Skeletal muscle satellite cell (primary cell): ENCODE measurements around the gene TBC1D20.

ENCODE experiments used
- H3K27me3 ChIP-seq: 2 replicates; pipeline ENCODE4 v1.7.0; 2013; ENCODE audit warnings: low read length; ENCODE audit not compliant: control insufficient read depth, insufficient read depth
- H3K36me3 ChIP-seq: 2 replicates; pipeline ENCODE4 v1.7.0; 2013; ENCODE audit warnings: mild to moderate bottlenecking, control low read depth, low read length; ENCODE audit not compliant: insufficient read depth
- H3K4me1 ChIP-seq: 2 replicates; pipeline ENCODE4 v1.7.0; 2013; ENCODE audit warnings: low read length; ENCODE audit not compliant: control insufficient read depth, insufficient read depth
- H3K4me2 ChIP-seq: 2 replicates; pipeline ENCODE4 v1.7.0; 2013; ENCODE audit warnings: mild to moderate bottlenecking, low read length
- H3K4me3 ChIP-seq: 2 replicates; pipeline ENCODE4 v1.7.0; 2013; ENCODE audit warnings: low read length
- H3K9ac ChIP-seq: 2 replicates; pipeline ENCODE4 v1.7.0; 2013; ENCODE audit warnings: mild to moderate bottlenecking, low read depth, low read length, moderate library complexity
- H3K9me3 ChIP-seq: replicated peaks from 2 replicates; pipeline ENCODE4 v1.7.0; 2013; ENCODE audit warnings: mild to moderate bottlenecking, control low read depth, low read length

Gene TBC1D20

DNA sequence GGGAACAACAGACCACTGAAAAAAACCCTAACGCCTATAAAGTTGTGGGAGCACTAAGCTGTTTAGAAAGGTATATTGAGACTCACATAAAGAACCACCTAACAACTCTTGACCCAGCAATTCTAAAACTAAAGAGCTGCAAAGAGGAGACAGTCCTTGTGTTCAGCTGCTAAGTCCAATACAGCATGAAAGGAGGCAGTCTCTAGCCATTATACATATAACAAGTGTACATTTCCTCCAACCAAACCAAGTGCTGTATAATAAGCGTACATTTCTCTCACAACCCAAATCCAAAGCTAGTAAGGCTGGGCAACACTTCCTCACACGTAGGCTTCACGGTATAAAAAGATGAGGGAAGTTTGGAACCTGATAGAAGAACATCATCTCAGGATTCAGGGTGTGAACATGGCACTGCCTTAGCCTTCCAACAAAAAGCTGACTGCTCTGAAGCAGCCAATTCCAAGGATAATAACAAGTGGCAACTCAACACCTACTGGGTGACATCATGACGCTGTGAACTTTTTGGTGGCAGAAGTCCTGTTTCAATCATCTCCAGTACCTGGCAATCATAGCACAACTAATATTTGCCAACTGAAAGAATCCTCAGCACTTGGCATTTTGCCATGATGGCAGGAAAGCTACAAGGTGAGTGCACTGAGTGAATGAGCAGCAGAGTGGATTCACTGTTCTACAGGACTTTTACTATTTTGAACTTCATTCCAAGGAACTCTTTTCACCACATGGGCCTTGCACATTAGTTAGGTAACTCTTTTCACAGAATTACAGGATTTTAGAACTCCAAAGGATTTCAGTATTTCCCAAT, 16.6 kb downstream of the TBC1D20 start:
- H3K36me3 ChIP-seq, result peaks cover 48% of the 10 kb centered on the region
- H3K4me1 ChIP-seq, result peaks cover 14% of the 10 kb centered on the region
- H3K9ac ChIP-seq, result no peak overlapping the region
- H3K4me3 ChIP-seq, result no peak overlapping the region
- H3K9me3 ChIP-seq, result no peaks in the 10 kb centered on the region
- H3K4me2 ChIP-seq, result no peak overlapping the region
- no peaks in the 10 kb centered on the region for H3K27me3 ChIP-seq

DNA sequence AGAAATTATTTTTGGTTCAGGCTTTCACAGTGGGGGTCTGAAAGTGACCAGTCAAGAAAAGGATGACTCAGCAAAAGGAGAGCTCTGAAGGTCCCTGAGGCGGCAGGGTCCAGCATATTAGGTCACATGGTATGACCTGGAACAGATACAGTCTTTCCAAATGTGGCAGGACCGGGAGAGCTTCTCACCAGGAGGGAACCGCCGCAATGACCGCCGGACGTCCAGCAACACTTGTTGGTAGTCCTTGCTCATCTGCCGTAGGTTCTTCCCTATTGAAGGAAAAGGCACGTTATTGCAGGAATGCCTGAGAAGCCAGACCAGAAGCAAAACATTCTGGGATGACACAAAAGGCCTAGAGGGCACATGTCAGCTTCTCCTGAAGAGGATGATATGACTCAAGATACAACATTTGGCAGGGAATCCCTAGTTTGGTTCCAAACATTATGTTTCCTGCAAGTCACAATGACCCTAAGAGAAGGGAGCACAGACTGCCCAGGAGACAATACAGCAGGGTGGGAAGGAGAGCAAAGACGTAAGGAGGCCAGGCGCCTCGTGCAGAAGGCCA, 17.4 kb downstream of the TBC1D20 start:
- Histone ChIP-seq H3K4me2 (peak overlapping the region; percentile 15), H3K27me3 (no peaks in the 10 kb centered on the region), H3K9me3 (no peaks in the 10 kb centered on the region), H3K9ac (peak overlapping the region; percentile 7), H3K4me1 (peaks cover 14% of the 10 kb centered on the region), H3K4me3 (no peak overlapping the region), H3K36me3 (peaks cover 54% of the 10 kb centered on the region)

DNA sequence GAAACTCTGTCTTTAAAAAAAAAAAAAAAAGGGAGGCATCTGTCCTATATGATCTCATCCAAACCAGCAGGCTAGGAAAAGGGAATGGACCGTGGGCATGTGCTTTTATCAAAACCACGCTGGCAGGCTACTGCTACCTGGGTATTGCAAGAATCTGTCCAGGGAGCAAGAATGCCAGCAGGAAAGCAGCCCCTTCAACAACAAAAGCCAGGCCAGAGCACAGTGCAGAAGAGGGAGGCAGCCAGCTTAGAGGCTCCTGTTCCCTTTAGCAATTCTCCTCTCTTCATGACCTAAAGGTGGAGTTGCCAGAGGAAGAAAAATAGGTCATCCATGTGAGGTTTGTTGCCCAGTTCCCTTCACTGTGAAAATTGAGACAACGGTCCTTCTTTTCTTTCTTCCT, 18.2 kb downstream of the TBC1D20 start:
- no peaks in the 10 kb centered on the region for H3K9me3 ChIP-seq
- peaks cover 62% of the 10 kb centered on the region for H3K36me3 ChIP-seq
- H3K4me2 ChIP-seq, result no peak overlapping the region
- H3K4me3 ChIP-seq, result no peak overlapping the region
- no peak overlapping the region for H3K9ac ChIP-seq
- H3K4me1 ChIP-seq, result peaks cover 14% of the 10 kb centered on the region
- no peaks in the 10 kb centered on the region for H3K27me3 ChIP-seq

DNA sequence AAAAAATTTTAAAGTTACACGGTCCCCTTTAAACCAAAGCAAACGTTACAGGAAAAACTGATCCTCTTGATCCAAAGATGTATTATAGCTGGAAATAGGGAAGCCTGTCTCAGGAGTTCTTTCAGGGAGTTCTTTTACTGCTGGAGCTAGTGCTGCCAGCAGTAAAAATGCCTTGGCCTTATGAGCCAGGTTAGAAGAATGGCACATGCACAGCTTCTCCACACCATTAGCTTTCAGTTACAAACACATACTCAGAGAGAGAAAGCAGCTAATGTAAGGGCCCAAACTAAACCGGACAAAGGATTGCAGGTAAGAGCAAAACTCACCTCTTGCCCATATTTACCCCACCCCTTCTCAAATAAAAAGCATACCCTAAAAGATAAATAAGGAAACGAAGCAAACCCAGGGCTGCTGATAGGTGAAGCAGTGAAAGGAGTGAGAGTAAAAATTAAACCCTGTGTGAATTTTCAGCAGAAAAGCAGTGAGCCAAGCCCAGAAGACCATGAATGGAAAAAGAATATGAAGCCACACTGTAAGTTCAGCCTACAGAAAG, 19.0 kb downstream of the TBC1D20 start:
- peaks cover 14% of the 10 kb centered on the region for H3K4me1 ChIP-seq
- H3K9ac ChIP-seq, result no peak overlapping the region
- peaks cover 71% of the 10 kb centered on the region for H3K36me3 ChIP-seq
- H3K4me3 ChIP-seq, result no peak overlapping the region
- no peaks in the 10 kb centered on the region for H3K27me3 ChIP-seq
- H3K4me2 ChIP-seq, result no peak overlapping the region
- H3K9me3 ChIP-seq, result no peaks in the 10 kb centered on the region

DNA sequence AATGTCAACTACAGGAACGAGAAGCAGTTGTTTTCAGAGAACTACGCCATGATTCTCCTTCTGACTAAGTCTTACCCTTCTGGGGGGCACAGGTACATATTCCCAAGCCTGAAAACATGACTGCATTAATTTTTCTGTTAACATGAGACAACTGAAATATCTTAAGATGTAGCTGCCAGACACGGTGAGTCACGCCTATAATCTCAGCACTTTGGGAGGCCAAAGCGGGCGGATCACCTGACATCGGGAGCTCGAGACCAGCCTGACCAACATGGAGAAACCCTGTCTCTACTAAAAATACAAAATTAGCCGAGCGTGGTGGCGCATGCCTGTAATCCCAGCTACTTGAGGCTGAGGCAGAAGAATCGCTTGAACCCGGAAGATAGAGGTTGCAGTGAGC, 21.7 kb downstream of the TBC1D20 start:
- no peak overlapping the region for H3K4me3 ChIP-seq
- peaks cover 84% of the 10 kb centered on the region for H3K36me3 ChIP-seq
- H3K27me3 ChIP-seq, result no peaks in the 10 kb centered on the region
- H3K4me1 ChIP-seq, result peaks cover 13% of the 10 kb centered on the region
- H3K9me3 ChIP-seq, result no peaks in the 10 kb centered on the region
- no peak overlapping the region for H3K9ac ChIP-seq
- H3K4me2 ChIP-seq, result no peak overlapping the region

DNA sequence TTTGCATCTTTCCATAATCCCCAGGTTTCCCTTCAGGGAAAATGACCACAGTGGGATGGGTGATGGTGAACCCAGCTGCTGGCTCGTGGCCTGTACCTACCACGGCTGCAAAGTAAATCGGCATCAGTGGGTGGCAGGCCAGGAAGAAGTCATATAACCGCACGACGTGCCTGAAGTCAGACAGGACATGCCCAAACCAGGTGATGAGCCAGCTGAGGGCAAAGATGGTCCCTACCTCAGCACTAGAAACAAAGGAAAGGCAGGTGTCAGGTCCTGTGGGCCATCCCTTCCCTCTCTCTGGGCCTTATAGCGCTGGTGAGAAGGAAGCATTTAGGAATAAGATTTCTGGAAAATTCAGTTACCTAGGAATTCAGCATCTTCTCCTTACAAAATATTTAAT, 22.2 kb downstream of the TBC1D20 start:
- Histone ChIP-seq H3K9me3 (no peaks in the 10 kb centered on the region), H3K4me2 (no peak overlapping the region), H3K36me3 (peaks cover 84% of the 10 kb centered on the region), H3K27me3 (no peaks in the 10 kb centered on the region), H3K4me1 (peaks cover 8% of the 10 kb centered on the region), H3K4me3 (no peak overlapping the region), H3K9ac (no peak overlapping the region)

DNA sequence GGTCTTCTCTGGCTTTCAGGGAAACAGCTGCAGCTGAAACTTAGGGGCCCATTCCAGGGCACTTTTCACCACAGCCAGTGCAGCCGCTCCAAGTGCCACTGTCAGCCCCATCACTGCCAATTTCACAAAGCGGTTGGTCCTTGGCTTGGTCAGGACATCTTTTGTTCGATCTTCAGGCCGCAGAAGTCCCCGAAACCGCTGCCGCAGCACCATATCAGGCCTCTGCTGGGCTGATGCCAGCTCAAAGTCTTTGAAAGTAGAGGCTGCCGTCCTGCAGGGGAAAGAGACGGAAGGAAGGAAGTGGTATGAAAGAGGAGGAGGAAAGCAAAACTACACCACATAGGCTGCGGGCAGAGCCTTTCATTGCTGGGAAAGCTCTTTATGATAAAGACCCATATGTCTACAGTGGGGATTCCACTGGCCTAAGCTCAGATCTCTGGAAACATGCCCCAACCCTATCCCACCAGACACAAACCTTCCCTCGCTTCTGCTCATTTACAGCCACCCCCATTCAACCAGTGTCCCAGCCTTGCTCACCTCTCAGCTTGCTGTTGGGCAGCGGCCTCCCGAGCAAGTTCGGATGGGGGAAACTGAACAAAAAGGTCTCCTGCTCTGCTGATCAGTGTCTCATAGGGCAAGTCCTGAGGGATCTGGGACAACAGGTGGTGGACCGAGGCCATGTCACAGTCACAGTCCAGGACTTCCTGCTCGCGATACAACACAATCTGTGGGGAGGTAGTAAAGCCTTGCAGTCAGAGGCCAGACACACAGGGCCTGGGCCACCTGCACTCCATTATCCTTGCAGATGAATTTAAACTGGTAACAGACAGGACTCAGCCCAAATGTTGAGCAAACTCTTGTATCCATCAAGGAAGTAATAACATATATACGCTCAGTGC, 23.5 kb downstream of the TBC1D20 start:
- no peaks in the 10 kb centered on the region for H3K9me3 ChIP-seq
- peaks cover under 1% of the 10 kb centered on the region for H3K4me1 ChIP-seq
- no peak overlapping the region for H3K4me3 ChIP-seq
- no peak overlapping the region for H3K4me2 ChIP-seq
- H3K36me3 ChIP-seq, result peaks cover 89% of the 10 kb centered on the region
- H3K9ac ChIP-seq, result no peak overlapping the region
- no peaks in the 10 kb centered on the region for H3K27me3 ChIP-seq

DNA sequence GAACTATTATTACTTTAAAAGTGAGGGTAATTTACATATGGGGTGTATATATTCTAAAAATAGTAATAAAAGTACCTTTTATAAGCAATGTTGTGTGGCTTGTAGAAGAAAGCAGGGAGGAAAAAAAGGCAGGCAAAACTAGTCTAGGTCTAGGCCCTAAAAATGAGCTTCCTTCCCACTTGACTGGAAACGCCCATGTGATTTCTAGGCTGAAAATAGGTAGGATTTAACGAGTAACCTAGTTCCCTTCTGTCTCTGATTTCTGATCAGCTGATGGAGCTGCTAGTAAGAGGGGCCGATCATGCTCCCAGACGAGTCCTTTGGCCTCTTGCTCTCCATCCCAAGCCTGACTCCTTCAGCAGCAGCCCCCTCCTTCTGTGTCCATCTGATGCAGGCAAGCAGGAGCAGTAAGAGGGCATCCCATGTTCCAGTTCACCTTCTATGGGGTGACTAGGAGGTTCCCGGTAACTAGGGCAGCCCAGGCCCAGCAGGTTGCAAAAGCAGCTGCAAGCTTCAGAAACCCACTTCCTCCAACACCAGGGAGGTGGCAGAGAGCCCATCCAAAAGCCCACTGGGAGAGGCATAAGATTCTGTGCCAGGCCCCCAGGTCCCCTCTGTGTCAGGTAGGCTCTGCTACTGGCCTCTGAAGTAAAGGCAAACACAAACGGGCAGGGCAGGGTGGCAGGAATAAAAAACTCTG, 24.4 kb downstream of the TBC1D20 start:
- Histone ChIP-seq H3K9ac (no peak overlapping the region), H3K4me1 (peaks cover 3% of the 10 kb centered on the region), H3K9me3 (no peaks in the 10 kb centered on the region), H3K27me3 (no peaks in the 10 kb centered on the region), H3K4me3 (no peak overlapping the region), H3K4me2 (no peak overlapping the region), H3K36me3 (peaks cover 82% of the 10 kb centered on the region)

DNA sequence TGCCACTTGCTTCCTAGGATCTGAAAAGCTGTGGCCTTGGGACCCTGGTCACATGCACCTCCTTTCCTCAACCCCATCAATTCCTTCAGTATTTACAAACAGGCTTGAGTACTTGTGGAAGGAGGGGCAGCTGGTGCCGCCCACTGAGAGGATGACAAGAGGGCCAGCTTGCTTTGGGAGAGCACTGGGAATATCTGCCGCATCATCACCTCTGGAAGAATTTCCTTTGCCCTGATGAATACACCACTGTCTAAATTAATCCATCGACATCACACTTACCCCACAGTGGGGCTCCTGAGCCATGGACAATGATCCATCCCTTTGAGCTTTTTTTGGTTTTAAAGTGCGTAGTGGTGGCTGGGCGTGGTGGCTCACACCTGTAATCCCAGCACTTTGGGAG, 25.9 kb downstream of the TBC1D20 start:
- no peak overlapping the region for H3K4me3 ChIP-seq
- peaks cover 3% of the 10 kb centered on the region for H3K4me1 ChIP-seq
- H3K9ac ChIP-seq, result no peak overlapping the region
- no peaks in the 10 kb centered on the region for H3K27me3 ChIP-seq
- peaks cover 79% of the 10 kb centered on the region for H3K36me3 ChIP-seq
- H3K4me2 ChIP-seq, result no peak overlapping the region
- no peaks in the 10 kb centered on the region for H3K9me3 ChIP-seq

DNA sequence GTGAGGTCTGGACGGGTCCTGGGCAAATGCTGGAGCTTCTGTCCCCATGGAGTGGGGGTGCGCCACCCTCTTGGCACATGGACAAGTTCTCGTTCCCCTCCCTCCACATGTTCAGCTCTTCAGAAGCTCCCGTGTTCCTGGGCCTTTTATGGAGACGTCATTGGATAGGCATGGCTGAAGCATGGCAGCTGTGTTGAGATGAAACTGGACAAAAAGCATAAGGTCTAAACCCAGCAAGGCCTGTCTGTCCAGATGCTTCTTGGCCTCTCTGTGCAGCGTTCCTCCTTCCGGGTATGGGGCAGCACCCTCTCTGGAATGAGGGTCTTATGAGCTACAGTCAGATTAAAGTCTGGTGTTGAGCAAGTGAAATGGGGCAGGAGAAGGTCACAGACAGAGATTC, 26.8 kb downstream of the TBC1D20 start:
- H3K4me3 ChIP-seq, result no peak overlapping the region
- peaks cover 3% of the 10 kb centered on the region for H3K4me1 ChIP-seq
- no peak overlapping the region for H3K4me2 ChIP-seq
- H3K9me3 ChIP-seq, result no peaks in the 10 kb centered on the region
- no peaks in the 10 kb centered on the region for H3K27me3 ChIP-seq
- H3K9ac ChIP-seq, result no peak overlapping the region
- peaks cover 76% of the 10 kb centered on the region for H3K36me3 ChIP-seq
